Measurements from ENCODE around the gene CRYGS.

DNA sequence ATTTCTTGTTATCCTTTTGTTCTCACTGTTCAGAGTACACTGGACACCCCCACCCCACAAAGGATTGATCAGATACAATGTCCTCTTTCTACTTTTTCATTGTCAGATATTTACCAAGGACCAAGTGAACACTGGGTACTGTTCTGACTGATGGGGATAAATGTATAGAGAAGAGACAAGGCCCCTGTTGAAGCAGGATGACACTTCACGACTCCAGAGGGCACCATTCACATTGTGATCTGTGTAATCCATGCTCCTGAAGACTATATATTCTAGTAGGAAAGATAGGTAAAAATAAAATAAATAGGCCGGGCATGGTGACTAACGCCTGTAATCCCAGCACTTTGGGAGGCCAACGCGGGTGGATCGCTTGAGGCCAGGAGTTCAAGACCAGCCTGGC, 7.2 kb upstream of the CRYGS start:
- TF ChIP-seq POLR2A (IDR thresholded peaks at IDR 0.05; ENCODE audit: low read depth, low read length) = no peak
- TF ChIP-seq POLR2AphosphoS5 (IDR thresholded peaks at IDR 0.05; ENCODE audit: low read depth, low read length) = no peak
- TF ChIP-seq POU2F2 (IDR thresholded peaks at IDR 0.05; ENCODE audit: low read depth, low read length) = no peak
- no peak for TF ChIP-seq PAX5 (IDR thresholded peaks at IDR 0.05; ENCODE audit: insufficient read depth, low read length, severe bottlenecking)
- no peak for TF ChIP-seq SPI1 (IDR thresholded peaks at IDR 0.05; ENCODE audit: low read depth, low read length)

All from GM12891 (cell line).